GM12872 (cell line): Measurements from ENCODE around the gene PASK.

Experiments
- TF ChIP-seq, protein P1 (sequence below): IDR thresholded peaks from 3 replicates; pipeline ENCODE4 v1.5.1; 2011; ENCODE audit warnings: low read depth, mild to moderate bottlenecking, low read length, moderate library complexity; ENCODE audit not compliant: insufficient read depth

Gene PASK

DNA sequence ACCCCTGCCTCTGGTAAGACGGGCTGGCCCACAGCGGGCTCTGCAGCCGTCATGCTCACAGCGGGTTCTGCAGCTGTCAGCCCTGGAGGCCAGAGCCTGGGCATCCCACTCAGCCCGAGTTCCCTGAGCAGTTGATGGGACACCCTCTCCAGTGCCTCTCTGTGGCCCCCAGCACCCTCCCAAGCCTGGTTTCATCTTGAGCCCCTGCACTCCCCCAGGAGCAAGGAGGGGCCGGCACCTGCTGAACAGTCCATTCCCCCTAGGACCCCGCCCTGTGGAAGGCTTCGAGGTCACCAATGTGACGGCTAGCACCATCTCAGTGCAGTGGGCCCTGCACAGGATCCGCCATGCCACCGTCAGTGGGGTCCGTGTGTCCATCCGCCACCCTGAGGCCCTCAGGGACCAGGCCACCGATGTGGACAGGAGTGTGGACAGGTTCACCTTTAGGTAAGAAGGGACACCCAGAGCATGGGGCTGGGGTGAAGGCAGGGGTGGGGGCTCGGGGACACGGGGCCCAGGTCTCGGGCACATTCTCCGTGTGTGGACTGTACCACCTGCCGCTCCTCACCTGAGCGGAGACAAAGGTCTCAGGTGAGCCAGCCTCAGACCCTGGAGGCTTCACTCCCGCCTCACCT, 81.7 kb downstream of the PASK start:
- TF ChIP-seq, protein P1, sequence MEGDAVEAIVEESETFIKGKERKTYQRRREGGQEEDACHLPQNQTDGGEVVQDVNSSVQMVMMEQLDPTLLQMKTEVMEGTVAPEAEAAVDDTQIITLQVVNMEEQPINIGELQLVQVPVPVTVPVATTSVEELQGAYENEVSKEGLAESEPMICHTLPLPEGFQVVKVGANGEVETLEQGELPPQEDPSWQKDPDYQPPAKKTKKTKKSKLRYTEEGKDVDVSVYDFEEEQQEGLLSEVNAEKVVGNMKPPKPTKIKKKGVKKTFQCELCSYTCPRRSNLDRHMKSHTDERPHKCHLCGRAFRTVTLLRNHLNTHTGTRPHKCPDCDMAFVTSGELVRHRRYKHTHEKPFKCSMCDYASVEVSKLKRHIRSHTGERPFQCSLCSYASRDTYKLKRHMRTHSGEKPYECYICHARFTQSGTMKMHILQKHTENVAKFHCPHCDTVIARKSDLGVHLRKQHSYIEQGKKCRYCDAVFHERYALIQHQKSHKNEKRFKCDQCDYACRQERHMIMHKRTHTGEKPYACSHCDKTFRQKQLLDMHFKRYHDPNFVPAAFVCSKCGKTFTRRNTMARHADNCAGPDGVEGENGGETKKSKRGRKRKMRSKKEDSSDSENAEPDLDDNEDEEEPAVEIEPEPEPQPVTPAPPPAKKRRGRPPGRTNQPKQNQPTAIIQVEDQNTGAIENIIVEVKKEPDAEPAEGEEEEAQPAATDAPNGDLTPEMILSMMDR: no peak

DNA sequence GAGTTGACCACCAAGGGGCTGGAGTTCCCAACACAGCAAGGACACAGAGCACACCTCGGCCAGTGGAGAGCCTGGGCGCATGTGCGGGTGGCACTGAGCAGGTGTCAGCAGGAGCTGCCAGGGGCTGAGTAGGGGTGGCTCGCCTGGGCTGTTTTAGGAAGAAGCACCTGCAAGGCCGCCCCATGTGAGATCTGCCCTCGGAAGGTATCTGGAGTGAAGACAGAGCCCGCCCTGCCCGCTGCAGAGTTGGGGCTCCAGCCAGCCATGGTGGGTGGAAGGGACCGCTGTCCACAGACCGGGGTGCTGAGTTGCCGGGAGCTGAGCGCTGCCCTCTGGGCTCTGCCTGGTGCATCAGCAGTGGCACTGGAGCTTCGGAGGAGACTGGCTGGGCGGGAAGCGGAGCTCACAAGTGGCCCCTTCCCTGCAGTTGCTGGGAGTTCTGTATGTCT, 82.4 kb downstream of the PASK start:
- TF ChIP-seq, protein P1: no peak

DNA sequence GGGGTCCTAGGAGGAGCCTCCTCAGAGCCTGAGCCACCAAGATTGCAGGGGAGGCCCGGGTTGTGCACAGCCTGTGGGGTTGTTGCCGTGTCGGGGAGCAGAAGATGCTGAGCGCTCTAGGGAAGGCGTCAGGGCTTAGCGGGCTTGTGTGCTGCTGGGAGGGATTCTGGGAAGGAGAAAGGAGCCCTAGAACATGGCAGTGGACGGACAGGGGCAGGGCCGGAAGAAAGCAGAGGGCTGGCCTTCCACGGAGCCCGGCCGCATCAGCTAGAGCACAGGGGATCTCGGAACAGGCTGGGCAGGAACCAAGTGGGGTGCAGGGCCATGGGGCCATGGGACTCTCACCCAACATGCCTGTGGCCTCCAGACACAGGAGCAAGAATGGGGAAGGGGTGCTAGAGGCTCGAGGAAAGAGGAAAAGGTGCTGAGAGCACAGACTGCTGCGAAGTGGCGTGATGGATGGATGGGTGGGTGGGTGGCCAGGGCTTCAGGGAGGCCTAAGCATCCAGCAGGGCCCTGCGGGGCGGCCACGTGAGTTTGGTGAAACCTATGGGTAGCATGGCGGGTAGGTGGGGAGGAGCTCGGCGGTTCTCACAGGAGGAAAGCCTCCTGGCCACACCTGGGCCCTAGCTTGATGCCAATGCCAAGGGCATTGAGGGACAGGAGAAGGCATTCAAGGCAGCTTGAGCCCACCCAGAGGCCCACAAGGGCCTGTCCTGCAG, 82.9 kb downstream of the PASK start:
- TF ChIP-seq, protein P1: no peak

DNA sequence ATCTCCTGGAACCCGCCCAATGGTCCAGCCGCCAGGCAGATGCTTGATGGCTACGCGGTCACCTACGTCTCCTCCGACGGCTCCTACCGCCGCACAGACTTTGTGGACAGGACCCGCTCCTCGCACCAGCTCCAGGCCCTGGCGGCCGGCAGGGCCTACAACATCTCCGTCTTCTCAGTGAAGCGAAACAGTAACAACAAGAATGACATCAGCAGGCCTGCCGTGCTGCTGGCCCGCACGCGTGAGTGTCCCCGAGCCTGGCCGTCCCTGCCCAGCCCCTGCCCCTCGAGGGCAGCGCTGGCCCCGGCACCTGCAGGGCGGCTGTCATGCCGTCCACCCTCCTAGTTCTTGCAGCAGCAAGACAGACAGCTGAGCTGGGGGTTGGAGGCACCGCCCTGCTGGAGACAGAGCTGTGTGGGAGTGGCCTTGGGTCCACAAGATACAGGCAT, 83.9 kb downstream of the PASK start:
- TF ChIP-seq, protein P1: no peak

DNA sequence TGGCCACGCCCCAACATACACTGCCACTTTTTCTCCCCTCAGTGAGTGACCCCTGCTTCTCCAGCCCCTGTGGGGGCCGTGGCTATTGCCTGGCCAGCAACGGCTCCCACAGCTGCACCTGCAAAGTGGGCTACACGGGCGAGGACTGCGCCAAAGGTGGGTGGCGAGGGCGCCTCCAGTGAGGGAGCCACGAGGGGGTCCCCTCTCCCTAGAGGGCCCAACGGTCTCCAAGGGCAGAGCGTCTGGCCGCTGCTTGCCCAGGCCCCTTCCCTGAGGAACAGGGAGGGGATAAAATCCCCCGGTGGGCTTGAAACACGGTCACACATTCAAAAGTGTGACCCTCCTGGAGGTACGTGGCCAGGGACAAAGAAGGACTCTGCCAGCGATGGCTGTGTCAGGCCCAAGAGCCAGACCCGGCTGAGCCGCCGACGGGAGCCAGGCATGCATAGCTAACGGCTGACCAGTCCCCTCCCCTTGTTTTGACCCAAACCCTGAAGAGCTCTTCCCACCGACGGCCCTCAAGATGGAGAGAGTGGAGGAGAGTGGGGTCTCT, 84.4 kb downstream of the PASK start:
- TF ChIP-seq, protein P1: no peak

DNA sequence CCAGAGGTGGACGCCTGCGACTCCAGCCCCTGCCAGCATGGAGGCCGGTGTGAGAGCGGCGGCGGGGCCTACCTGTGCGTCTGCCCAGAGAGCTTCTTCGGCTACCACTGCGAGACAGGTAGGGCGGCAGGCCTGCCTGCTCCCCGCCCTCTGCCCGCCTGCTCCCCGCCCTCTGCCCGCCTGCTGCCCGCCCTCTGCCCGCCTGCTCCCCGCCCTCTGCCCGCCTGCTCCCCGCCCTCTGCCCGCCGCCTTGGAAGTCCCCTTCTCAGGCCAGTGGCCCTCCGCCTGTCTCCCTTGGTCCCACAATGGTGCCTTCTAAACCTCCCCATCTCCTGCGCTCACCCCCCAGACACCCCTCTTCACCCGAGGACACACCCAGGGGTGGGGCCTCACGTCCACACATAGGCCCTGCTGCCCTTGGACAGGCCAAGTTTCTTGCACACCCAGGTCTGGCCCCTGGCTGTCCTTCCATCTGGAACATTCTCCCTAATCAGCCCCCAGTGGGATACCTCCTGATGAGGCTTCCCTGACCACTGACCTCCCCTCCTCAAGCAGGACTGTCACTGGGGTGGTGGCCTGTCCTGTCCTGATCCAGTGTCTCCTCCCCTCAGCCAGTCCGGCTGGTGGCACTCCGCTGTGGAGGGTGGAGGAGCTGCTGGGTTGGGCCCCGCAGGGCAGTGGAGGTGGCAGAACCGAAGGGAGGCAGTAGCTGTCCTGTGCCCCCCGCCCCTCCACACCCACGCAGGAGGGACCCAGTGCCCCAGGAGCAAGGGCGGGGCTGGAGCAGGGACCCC, 85.1 kb downstream of the PASK start:
- TF ChIP-seq, protein P1: no peak

DNA sequence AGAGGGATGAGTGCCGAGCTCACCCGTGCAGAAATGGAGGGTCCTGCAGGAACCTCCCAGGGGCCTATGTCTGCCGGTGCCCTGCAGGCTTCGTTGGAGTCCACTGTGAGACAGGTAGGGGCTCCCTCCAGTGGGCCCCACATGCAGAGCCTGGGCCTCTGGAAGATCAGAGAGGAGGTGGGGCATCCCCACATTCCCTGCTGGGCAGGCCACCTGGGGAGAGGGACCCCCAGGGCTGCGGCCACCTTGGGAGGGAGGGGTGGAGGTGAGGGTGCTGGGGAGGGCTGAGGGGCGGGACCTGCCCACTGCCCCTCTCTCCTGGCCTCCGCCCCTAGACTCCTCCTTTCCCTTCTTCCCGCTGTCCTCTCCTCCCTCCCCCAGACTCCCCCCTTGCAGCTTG, 85.7 kb downstream of the PASK start:
- TF ChIP-seq, protein P1: no peak
